KOPT-K1 (cell line): ENCODE data around the gene API5.

Experiments
- H3K27ac ChIP-seq: fragments of 200-600 bp; sonication (generic); 2 replicates; pipeline ENCODE4 v1.5.1; 2016; ENCODE audit warnings: antibody characterized with exemption, mild to moderate bottlenecking, low read depth, low read length; ENCODE audit not compliant: poor library complexity, severe bottlenecking
- H3K36me3 ChIP-seq: fragments of 200-600 bp; sonication (generic); 2 replicates; pipeline ENCODE4 v1.5.1; 2017; ENCODE audit warnings: antibody characterized with exemption, mild to moderate bottlenecking, low read length, moderate library complexity; ENCODE audit not compliant: insufficient read depth
- H3K9me3 ChIP-seq: fragments of 200-600 bp; sonication (generic); 2 replicates; pipeline ENCODE4 v1.5.1; 2017; ENCODE audit warnings: antibody characterized with exemption, low read length, mild to moderate bottlenecking; ENCODE audit not compliant: insufficient read depth, poor library complexity, severe bottlenecking

API5 gene

DNA sequence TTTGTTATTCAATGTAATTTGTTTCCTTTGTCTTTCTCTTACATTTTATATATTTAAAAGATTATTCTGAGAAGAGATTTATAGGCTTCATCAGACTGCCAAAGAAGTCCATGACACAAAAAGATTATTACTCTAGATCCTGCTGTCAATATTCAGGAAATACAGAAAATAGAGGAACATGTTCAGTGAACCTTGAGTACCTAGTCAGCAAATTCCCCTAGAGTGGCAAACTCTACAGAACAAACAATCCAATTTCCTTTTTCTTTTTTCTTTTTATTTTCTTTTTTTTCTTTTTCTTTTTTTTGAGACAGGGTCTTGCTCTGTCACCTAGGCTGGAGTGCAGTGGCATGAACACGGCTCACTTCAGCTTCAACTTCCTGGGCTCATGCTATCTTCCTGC is 70.8 kb downstream of the API5 start:
- no peaks in the 10 kb centered on the region for H3K9me3 ChIP-seq
- peaks cover 58% of the 10 kb centered on the region for H3K36me3 ChIP-seq
- H3K27ac ChIP-seq, result no peak overlapping the region

DNA sequence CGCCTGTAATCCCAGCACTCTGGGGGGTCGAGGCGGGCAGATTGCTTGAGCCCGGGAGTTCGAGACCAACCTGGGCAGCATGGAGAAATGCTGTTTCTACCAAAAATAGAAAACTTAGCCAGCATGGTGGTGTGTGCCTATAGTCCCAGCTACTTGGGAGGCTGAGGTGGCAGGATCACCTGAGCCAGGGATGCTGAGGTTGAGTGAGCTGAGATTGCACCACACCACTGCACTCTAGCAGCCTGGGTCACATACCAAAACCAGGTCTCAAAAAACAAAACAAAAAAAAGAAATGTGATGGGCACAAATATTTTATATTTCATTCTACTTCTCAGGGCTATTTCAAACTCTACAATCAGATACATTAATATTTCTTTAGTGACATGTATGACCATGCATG is 72.6 kb downstream of the API5 start:
- Histone ChIP-seq H3K36me3 (peaks cover 60% of the 10 kb centered on the region), H3K27ac (no peak overlapping the region), H3K9me3 (no peaks in the 10 kb centered on the region)

DNA sequence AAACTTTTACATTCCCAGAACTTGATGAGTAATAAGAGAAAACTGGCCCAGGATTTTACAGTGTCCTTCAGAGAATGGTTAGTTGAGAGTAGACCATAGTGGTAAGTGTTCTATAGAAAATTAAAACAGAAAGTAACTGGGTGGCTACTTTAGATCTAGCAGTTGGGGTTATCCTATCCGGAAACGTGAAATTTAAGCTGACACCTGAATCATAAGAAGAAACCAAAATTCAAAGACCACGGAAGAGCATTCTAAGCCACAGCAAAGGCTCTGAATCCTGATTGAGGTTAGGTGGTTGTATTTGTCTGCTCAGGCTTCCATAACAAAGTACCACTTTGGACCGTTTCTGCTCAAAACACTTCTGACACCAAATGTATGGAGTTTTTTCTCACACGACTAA is 80.9 kb downstream of the API5 start:
- Histone ChIP-seq H3K27ac (no peak overlapping the region), H3K9me3 (no peaks in the 10 kb centered on the region), H3K36me3 (peaks cover 81% of the 10 kb centered on the region)

DNA sequence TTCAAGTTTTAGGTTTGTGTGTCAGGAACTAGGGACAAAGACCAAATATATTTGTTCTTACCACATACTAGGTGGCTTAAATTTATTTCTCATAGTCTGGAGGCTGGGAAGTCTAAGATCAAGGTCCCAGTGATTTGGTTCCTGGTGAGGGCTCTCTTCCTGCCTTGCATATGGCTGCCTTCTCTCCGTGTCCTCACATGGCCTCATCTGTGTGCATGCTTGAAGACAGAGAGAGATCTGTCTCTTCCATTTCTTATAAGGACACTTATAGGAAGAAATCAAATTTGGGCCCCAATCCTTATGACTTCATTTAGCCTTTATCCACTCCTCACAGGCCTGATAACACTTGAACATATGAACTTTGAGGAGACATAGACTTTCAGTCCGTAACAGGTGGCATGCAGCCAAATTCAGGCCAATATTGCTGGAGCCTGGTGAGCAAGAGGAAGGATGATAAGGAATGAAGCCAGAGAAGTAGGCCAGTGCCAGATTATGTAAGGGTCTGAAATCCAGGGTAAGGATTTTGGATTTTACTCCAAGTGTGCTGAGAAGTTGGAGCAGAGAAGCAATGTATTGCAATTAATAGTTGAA is 82.1 kb downstream of the API5 start:
- Histone ChIP-seq H3K27ac (no peak overlapping the region), H3K36me3 (peaks cover 90% of the 10 kb centered on the region), H3K9me3 (no peaks in the 10 kb centered on the region)
